Esophagus muscularis mucosa (tissue), 4 donors: ENCODE results near the gene MAGI2.

Source experiments
- CTCF ChIP-seq, 3 experiments: fragments of 200-600 bp in 2 of 3; fragments of 450-650 bp in 1 of 3; sonication (generic) in 2 of 3; IDR thresholded peaks; one replicate each; pipeline ENCODE4 v1.5.1; 2017 to 2019; ENCODE audit warnings: antibody characterized with exemption in 3 of 3, mild to moderate bottlenecking in 2 of 3, moderate library complexity in 1 of 3
- EP300 ChIP-seq: sonication (generic); formaldehyde crosslinking; IDR thresholded peaks from one replicate; pipeline ENCODE4 v1.6.1; 2017; ENCODE audit warnings: antibody characterized with exemption
- POLR2A ChIP-seq: fragments of 450-650 bp; IDR thresholded peaks from one replicate; pipeline ENCODE4 v1.6.1; 2017; ENCODE audit warnings: antibody characterized with exemption, moderate library complexity, mild to moderate bottlenecking, low read depth
- POLR2AphosphoS5 ChIP-seq, 2 donors: sonication (generic); formaldehyde crosslinking; IDR thresholded peaks; one replicate each; pipeline ENCODE4 v1.6.1; 2017; ENCODE audit warnings: antibody characterized with exemption in 2 of 2

GRCh38 chr7:79459381-79459780 lies 5.9 kb upstream of the MAGI2 start:
- no peak for TF ChIP-seq CTCF (IDR thresholded peaks at IDR 0.05)
- TF ChIP-seq POLR2A, result no peak
- no peak for TF ChIP-seq POLR2AphosphoS5 (IDR thresholded peaks at IDR 0.05)
- TF ChIP-seq EP300, result no peak
